GM13976 (cell line): ENCODE data around the gene CA14.

ENCODE experiments used
- DNase-seq: peaks from one replicate; pipeline ENCODE4 v3.0.0; 2012; ENCODE audit warnings: low spot score
- in situ Hi-C: fragments of 300-500 bp; cut with MboI; formaldehyde crosslinking; loops from one replicate; pipeline ENCODE4 v1.12.0; 2022; ENCODE audit warnings: low sequenced_read_pairs, mixed read lengths, inconsistent platforms; ENCODE audit not compliant: unreplicated experiment
- TF ChIP-seq, protein P1 (sequence below): IDR thresholded peaks from 2 replicates; pipeline ENCODE4 v1.5.1; 2012; ENCODE audit warnings: borderline replicate concordance, mild to moderate bottlenecking; ENCODE audit not compliant: insufficient read depth; ENCODE audit errors: extremely low read depth, missing control alignments, control extremely low read depth

Gene CA14

DNA sequence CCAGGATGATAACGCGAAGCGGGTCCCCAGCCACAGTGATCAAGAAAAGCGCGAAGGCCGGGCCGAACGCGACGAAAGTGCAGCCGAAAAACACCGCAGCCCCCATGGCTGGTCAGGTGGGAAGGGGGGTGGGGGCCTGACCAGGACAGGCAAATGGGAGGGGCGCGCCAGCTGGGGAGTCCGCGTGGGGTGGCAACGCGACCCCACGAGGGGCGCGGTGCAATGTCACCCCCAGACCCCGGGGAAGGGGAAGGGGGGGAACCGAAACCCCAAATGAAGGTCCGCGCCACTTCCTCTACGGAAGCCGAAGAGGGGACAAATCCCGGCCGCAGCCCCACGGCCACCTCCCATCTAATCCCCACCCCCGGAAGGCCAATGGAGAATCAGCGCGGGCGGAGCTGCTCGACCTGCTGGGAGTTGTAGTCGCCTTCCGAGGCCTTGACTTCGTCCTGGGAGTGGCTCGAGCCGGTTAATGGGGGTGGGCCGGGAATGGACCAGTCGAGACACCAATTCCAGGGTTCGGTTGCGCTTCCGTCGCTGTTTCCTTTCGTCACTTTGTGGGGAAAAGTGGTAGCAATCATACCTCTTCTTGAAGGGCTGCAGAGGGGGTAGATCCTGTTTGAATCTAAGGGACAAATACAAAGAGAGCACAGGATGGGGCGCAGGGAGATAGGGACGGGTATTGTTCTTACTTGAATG lies 11.3 kb downstream of the CA14 start, which contains the start of gene APH1A:
Gene APH1A (minus strand): TSS at position 312 of the 699 bp plus-strand sequence. CDS start 206 bp downstream, at position 106.
- in situ Hi-C loops: no loop called here

DNA sequence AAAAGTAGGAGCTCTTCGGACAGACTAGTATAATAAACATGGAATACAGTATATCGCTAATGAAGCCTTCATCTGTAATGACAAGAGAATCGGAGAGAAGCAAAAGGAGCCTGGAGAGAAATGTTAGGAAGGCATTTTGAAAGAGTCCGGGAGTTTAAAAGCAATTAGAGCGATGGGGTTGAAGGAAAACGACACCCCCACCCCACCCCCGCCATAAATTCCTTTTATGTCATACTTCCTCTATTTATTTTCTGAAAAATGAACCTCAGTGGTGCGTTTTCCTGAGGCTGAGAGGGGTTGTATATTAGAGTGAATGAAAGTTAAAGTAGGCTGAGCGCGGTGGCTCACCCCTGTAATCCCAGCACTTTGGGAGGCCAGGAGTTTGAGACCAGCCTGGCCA lies 11.9 kb downstream of the CA14 start:
- in situ Hi-C loops: no loop called here
- TF ChIP-seq, protein P1, sequence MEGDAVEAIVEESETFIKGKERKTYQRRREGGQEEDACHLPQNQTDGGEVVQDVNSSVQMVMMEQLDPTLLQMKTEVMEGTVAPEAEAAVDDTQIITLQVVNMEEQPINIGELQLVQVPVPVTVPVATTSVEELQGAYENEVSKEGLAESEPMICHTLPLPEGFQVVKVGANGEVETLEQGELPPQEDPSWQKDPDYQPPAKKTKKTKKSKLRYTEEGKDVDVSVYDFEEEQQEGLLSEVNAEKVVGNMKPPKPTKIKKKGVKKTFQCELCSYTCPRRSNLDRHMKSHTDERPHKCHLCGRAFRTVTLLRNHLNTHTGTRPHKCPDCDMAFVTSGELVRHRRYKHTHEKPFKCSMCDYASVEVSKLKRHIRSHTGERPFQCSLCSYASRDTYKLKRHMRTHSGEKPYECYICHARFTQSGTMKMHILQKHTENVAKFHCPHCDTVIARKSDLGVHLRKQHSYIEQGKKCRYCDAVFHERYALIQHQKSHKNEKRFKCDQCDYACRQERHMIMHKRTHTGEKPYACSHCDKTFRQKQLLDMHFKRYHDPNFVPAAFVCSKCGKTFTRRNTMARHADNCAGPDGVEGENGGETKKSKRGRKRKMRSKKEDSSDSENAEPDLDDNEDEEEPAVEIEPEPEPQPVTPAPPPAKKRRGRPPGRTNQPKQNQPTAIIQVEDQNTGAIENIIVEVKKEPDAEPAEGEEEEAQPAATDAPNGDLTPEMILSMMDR: no peak
- DNase-seq: no peak

More for the DNA sequence above, 11.3 kb downstream of the CA14 start, which contains the start of gene APH1A:
- TF ChIP-seq, protein P1: no peak
- peak; percentile 98 for DNase-seq

DNA sequence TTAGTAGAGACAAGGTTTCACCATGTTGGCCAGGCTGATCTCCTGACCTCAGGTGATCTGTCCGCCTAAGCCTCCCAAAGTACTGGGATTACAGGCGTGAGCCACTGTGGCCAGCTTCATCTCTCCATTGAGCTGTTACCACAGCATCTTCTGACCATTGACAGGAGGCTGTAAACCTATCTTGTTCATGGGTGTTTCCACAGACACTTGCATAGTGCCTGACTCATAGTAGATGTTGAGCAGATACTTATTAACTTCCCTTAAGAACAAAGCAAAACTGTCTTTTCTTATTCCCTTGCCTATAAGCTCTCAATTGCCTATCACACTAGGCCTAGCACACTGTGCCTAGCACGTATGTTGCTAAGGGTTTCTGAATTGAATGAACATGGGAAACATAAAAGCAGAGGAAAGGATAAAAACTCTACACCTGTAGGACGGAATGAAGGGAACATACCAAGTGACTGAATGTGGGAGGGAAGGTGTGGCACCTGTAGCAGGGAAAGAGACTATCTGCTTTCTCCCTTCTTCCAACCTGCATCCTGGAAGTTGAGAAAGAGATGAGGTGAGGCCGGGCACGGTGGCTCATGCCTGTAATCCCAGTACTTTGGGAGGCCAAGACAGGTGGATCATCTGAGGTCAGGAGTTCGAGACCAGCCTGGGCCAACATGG lies 13.9 kb downstream of the CA14 start:
- in situ Hi-C loops: no loop called here
- no peak for DNase-seq
- TF ChIP-seq, protein P1: no peak

DNA sequence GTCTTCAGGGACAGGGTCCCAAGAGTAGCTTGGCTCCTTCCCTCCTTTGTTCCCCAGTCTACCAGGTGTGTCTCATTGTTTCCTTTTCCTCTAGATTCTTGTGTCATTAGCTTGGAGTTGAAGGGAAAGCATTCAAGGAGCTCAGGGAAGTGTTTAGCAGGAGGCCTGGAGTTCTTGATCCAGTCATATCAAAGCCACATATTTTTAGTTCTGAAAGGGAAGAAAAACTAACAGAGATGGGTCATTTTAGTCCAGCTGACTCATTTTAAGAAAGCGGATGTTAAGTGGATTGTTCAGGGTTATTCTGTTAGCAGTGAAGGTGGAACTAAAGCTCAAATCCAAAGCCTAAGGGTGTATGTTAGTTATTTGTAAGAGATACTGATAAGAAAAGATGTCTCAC lies 15.7 kb downstream of the CA14 start:
- DNase-seq: no peak
- in situ Hi-C loops: no loop called here
- TF ChIP-seq, protein P1: no peak

DNA sequence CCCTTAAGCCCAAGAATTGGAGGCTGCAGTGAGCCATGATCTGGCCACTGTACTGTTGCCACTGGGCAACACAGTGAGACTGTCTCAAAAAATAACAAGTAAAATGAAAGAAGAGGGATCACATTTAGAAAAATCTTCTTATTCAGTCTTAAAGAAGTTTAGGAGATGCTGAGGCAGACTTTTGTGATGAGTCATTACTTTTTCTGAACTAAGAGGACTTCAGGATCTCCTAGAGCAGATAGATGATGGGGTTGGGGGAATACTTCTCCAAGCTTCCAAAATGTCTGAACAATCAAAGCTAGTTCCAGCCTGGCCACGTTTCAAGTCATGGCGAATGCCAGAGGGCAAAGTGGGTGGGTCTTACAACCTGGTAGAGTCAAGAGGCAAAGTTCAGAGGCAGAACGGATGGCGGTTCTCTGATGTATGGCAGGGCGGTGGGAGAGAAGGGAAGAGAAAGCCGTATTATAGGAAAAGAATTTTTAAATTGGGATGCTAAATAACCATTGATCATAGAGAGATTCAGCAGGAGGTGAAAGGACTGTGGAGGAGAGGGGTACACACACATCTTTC lies 22.6 kb downstream of the CA14 start:
- DNase-seq: no peak
- in situ Hi-C loops: no loop called here
- TF ChIP-seq, protein P1: no peak

DNA sequence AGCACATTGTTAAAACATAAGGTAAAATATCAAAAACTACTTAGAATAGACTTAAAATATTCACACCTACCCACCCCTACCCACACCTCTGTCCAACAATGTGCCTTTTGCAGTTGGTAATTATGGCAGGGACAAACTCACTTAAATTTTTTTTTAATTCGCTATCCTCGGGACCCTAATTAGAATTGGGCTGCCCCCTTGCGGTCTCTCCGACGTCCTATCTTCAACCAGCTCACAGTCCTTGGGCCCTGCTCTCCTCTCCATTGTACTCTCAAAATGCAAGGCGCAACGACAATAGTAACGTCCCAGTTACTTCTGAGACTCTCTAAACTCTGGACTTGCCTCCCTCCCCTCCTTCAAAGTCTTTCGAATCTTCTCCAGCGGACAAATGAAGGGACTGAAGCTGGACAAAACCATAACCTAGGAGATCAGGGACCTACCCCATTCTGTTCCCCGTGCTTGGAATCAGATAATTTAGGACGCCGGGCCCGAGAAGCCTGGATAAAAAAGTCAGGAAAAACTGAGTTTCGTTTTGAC lies 23.7 kb downstream of the CA14 start:
- in situ Hi-C loops: no loop called here
- TF ChIP-seq, protein P1: peak; percentile 79
- peak; percentile 59 for DNase-seq
